ENCODE data around the gene KSR1.
"Not testable (repeated sequence)": the region's sequence is repeated elsewhere in the genome, so short reads cannot be mapped to it uniquely, and the experiment has no call there.

GRCh38 chr17:27448534-27448933 is 7.7 kb upstream of the KSR1 start:
- not testable (repeated sequence) for TF ChIP-seq FOS (IDR thresholded peaks at IDR 0.05; ENCODE audit: borderline replicate concordance, extremely low read depth, insufficient read length); POLR2AphosphoS2 (IDR thresholded peaks at IDR 0.05; ENCODE audit: low read depth, low read length); IRF3 (IDR thresholded peaks at IDR 0.05); CTCF (IDR thresholded peaks at IDR 0.05 in 2 of 3, conservative IDR thresholded peaks at IDR 0.05 in 1 of 3; ENCODE audit: control insufficient read depth in 2 of 3, extremely low read depth in 1 of 3, insufficient read depth in 1 of 3, low read depth in 3 of 3, low read length in 3 of 3); CREB1 (IDR thresholded peaks at IDR 0.05; ENCODE audit: low read depth); SMAD1 (IDR thresholded peaks at IDR 0.05; ENCODE audit: low read depth, partially characterized antibody); MXI1 (IDR thresholded peaks at IDR 0.05; ENCODE audit: low read depth, low read length); RBBP5 (conservative IDR thresholded peaks at IDR 0.05)

Measured in GM12878 (cell line).